Right forelimb (tissue), 1 donor: ENCODE measurements around the gene ICA1.
"Not testable (repeated sequence)": the region's sequence is repeated elsewhere in the genome, so short reads cannot be mapped to it uniquely, and the experiment has no call there.

ENCODE experiments used
- DNase-seq: peaks from one replicate; pipeline ENCODE4 v3.0.0-alpha.2; 2018

Gene ICA1

DNA sequence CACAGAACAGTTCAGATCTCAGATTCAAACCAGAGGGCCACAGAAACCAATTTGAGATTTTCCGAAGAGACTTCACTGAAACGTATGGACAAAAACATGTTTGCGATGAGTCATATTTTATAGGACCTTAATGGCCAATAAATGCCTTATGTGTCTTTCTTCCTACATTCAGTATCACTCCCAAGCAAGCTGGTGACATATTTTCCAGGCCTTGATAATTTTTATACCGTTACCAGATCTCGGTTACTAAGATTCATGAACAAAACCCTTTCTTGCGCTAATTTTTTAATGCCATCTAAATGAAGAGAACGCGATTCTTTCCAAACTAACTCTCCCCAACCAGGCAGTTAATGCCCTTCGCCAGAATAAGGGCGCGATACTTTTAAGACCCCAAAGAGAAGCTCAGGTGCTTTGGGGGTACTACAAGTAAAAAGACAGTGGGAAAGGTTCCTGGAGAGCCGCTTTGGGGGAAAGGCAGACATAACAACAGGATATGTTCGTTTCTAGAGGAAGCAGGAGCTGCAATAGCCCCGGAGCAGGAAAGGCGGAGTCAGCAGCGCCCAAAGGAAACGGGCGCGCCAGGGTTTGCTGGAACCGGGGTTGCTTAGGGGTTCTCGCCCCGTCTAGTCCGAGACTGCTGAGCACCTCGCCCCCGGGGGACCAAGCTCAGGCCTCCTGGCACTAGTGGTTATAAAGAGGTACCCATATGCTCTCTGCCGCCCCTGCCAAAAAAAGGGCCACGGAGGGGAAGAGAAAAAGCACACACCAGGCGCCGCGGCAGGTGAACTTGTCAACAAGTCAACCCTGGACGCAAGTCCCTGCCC, 884 bp downstream of the ICA1 start:
- peak; percentile 66 for DNase-seq

DNA sequence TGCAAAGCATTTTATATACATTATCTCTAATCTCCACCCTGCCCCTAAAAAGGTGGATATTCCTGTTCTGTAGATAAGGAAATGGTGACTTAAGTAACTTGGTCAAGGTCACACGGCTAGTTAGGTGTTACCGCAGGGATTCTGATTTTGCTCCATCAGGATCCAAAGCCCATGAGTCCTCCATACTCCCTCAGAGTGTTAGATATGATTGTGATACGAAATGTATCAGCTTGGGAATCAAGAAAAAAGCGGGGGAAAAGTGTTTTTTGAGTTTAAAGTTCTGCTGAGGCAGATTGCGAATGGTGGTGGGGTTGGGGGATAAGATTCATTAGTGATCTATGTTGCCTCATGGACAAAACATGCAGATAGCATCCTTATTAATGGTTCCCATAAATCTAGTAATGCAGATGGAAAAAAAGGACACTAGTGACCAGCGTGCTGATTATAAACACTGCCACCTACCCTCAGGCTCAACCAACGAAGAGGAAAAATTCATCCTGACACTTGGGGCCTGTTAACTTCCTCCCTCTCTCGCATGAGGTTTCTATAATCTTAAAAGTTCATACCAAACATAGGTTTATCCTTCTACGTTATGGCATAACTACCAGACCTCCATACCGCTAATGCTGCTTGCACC, 2.3 kb downstream of the ICA1 start:
- DNase-seq: no peak

DNA sequence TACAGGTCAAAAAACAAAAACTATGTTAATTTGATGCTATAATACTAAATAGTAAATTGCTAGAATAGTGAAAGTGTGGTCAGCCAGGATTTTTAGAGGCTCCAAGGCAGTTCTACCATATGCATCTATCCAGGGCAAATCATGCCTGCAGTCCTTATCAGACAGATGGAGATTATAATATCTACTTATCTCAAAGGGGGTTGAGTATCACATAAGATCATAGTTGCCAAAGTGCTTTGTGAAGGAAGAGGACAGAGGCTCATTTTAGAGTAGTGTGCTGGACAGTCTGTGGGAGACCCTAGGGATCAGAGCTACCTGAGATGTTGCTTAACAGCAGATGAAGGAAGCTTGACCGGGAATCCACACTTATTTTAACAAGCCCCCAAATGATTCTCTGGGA, 3.2 kb downstream of the ICA1 start:
- no peak for DNase-seq

DNA sequence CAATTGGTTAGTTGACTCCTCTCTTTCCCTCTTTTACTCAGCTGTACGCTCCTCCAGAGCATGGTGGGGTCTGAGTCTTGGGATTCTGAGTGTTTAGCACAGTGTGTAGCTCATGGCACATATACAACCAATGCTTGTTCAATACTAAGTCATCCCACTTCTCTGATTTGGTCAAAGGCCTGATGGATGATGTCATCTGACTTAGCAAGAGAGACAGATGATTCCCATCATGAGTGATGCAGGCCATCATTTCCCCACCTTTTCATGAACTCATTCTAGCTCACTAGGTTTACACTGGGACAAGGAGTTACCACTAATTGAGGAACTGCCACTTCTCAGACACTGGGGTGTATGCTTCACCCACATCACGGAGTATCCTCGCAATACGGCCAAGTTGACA, 3.8 kb downstream of the ICA1 start:
- no peak for DNase-seq

DNA sequence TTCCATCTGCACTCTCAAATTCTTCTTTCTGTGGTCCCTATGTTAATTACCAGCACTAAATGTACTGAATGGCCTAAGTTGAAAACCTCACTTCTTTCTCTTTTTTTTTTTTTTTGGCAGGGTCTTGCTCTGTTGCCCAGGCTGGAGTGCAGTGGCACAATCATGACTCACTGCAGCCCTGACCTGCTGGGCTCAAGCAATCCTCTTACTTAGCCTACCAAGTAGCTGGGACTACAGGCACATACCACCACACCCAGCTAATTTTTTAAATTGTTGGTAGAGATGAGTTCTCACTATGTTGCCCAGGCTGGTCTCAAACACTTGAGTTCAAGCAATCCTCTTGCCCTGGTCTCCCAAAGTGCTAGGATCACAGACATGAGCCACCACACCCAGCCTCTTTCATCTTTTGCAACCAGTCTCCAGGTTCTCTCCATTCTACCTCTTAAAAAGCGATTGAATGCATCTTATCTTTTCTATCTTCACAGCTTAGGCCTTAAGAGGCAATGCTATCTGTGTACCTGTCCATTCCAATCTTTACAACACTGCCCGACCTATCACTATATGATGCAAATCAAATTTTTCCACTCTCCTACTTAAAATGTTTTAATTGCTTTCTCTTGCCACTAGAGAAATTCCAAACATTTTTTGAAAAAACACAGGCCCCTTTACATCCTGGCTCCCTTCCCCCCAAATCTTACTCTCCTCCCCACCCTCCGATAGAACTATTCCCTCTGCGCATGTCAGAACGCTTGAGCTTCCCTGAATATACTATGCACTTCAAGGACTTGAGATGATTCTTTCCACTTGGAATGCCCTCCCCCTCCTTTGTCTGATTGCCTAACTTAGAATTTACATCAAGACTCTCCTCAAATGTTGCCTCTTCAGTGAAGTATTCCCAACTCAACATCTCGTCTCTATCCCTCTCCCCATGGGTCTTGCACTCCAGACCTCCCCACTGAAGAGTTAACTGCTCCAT, 6.0 kb downstream of the ICA1 start:
- no peak for DNase-seq

DNA sequence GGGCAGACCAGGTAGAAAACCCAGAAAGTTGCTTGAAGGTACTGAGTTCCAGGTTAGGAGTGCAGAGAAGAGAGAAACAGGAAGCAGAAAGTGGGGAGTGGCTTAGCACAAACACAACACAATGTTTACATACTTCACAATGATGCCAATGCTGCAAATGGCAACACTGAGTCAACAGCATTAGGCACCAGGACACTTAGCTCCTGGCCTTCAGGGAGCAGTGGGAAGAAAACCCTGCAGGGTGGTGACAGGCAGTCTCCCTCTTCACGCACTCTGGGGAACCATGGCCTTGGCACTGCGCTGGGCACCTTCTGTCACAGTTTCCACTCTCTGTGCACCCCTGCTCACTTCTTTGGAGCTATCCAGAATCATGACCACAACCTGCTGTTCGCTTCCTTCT, 7.3 kb downstream of the ICA1 start:
- no peak for DNase-seq

DNA sequence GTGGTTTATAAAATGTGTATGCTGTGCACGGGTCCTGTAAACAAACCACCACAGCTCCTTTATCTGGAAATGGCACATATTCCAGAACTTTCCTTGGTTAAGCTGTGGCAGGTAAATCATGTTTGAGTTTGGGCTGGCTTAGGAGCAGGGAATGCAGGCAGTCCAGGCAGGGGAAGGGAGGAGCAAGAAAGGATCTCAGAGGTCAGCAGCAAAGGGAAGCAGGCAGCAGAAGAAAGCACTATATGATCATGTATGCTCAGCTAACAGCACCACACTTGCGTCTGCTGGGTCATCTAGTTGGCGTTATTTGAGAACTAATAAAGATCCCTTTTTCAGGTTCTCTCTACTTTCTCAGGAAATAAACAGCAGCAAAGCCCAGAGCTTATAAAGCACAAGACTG, 7.8 kb downstream of the ICA1 start:
- DNase-seq: no peak

DNA sequence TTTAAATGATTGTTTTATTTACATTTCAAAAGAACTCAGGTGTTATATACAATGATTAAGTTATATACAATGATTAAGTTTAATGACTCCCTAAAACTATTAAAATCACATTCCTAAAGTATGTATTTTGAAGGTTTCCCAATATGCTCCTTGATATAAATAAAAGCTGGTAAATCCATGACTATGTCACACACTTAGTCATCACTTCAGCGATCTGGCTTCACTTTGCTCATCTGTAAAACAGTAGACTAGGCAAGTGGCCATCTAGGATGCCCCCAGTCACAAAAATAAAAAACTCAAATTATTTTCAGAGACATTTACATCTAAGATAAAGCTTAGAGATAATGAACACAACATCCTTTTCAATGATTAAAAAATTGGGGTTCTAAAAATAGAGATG, 10.8 kb downstream of the ICA1 start:
- no peak for DNase-seq

DNA sequence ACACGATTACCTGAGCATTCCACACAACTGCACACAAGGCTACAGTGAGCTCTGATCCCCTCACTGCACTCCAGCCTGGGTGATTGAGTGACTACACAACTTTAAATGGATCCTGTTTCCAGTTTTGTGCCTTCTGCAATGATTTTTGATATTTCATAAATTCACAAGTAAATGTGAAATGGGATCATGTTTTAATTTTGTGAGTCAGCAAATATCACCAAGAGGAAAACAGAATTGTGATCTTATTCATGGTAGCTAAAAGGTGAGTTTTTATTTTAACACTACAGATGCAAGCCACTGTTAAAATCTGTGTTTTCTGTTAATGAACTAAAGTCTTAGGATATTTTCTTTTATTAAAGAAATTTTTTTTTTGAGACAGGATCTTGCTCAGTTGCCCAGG, 11.4 kb downstream of the ICA1 start:
- DNase-seq: no peak

DNA sequence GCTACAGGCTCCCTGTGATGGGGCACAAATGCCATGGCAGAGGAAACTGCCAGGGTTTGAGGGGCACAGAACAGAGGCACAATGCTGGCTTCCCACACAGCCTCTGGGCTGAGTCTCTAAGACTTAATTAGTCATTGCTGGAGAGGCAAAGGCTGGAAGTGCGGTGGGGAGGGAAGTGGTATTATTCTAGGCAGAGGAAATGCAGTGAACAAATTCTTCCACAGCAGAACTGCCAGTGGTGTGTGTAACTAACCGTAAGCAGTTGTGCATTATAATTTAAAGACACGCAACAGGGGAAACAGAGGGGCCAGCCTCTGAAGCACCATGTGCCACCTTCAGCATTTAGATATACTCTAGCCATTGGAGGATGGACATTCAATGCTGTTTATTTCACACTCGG, 12.8 kb downstream of the ICA1 start:
- DNase-seq: no peak

DNA sequence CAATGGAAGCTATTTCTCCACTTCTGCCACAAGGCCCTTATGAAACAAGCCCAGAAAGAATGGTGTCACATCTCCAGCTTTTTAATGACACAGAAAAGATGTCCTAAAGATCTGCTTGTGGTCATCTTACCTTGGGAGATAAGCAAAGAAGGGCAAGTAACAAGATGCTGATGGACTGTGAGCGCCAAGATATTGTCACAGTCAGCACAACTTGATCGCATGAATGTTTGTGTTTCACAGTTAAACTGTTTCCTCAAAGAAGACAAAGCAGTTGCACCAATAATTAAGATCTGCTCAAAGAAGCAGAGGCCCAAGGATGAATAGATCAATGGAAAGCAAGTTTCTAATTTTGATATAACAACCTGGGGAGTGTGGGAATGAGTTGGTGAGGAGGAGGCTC, 15.9 kb downstream of the ICA1 start:
- no peak for DNase-seq

DNA sequence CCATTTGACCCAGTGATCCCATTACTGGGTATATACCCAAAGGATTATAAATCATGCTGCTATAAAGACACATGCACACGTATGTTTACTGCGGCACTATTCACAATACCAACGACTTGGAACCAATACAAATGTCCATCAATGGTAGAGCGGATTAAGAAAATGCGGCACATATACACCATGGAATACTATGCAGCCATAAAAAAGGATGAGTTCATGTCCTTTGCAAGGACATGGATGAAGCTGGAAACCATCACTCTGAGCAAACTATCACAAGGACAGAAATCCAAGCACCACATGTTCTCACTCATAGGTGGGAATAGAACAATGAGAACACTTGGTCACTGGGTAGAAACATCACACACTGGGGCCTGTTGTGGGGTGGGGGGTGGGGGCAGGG, 16.9 kb downstream of the ICA1 start:
- DNase-seq: not testable (repeated sequence)

DNA sequence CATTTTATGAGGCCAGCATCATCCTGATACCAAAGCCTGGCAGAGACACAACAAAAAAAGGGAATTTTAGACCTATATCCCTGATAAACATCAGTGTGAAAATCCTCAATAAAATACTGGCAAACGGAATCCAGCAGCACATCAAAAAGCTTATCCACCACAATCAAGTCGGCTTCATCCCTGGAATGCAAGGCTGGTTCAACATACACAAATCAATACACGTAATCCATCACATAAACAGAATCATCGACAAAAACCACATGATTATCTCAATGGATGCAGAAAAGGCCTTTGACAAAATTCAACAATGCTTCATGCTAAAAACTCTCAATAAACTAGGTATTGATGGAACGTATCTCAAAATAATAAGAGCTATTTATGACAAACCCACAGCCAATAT, 18.9 kb downstream of the ICA1 start:
- DNase-seq: not testable (repeated sequence)

DNA sequence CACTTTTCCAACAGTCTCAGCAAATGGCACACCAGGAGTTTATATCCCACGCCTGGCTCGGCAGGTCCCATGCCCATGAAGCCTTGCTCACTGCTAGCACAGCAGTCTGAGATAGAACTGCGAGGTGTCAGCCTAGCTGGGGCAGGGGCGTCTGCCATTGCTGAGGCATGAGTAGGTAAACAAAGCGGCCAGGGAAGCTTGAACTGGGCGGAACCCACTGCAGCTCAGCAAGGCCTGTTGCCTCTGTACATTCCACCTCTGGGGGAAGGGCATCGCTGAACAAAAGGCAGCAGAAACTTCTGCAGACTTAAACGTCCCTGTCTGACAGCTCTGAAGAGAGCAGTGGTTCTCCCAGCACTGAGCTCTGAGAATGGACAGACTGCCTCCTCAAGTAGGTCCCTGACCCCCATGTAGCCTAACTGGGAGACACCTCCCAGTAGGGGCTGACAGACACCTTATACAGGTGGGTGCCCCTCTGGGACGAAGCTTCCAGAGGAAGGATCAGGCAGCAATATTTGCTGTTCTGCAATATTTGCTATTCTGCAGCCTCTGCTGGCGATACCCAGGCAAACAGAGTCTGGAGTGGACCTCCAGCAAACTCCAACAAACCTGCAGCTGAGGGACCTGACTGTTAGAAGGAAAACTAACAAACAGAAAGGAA, 22.1 kb downstream of the ICA1 start:
- not testable (repeated sequence) for DNase-seq

DNA sequence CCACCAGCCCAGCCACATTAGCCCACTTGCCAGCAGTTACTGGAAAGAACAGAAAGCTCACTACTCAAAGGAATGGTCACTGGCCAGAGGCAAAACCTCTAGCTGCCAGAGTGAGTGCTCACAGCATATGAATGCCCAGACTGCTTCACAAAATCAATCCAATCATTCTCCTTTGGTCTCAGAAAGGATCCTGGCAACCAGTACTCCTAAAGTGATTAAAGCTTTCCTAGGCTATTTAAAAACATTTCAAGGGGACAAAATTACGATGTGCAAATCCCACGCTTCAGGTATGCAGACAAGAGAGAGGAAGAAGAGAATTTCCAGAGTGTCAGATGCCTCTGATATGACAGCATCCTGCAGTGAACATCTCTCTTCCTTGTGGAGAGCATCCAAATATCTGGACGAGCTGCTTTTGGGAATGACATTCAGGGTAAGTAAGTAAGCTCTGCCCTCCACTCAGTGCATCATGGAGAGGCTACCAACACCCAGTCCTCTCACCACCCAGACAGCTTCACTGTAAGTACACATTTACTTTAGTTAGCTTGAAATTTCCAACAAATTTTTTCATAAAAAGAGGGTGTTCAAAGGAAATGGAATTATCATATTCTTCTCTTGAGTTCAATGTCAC, 25.1 kb downstream of the ICA1 start:
- DNase-seq: no peak

DNA sequence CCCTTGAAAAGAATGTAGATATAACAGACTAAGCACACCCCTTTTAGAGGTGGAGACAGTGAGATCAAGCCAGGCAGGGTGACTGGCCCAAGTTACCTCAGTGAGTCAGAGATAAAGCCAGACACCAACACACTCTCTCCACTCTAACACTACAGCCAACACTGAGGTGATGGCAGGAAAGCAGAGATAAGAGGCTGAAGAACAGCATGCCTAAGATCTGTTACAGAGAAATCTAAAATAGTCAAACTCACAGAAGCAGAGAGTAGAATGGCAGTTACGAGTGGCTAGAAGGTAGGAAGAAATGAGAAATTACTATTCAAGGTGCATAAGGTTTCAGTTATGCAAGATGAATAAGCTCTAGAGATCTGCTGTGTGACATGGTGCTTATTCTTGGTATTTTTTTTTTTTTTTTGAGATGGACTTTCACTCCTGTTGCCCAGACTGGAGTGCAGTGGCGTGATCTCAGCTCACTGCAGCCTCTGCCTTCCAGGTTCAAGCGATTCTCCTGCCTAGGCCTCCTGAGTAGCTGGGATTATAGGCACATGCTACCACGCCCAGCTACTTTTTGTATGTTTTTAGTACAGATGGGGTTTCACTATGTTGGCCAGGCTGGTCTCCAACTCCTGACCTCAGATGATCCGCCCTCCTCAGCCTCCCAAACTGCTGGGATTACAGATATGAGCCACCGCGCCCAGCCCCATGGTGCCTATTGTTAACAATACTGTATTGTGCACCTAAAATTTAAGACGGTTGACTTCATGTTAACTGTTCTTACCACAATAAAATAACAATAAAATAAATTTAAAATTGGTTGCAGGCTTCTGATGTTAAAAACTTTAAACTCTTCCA, 28.7 kb downstream of the ICA1 start:
- DNase-seq: no peak

DNA sequence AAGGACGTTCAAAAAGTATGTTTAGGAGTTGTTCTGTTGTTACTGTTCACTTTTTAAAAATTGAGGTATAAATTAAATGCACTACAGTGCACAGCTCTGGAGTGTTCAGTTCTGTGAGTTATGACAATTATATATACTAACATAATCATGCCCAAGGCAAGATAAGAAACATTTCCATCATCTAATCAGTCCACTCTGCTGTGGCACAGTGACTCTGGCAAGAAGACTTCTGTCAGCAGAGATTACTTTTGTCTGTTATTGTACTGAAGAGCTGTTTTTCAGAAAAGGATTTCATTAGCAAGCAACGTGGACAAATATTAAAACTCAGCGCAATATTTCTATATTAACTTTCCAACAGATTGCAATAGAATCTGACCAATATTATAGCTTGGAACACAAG, 32.0 kb downstream of the ICA1 start:
- no peak for DNase-seq

DNA sequence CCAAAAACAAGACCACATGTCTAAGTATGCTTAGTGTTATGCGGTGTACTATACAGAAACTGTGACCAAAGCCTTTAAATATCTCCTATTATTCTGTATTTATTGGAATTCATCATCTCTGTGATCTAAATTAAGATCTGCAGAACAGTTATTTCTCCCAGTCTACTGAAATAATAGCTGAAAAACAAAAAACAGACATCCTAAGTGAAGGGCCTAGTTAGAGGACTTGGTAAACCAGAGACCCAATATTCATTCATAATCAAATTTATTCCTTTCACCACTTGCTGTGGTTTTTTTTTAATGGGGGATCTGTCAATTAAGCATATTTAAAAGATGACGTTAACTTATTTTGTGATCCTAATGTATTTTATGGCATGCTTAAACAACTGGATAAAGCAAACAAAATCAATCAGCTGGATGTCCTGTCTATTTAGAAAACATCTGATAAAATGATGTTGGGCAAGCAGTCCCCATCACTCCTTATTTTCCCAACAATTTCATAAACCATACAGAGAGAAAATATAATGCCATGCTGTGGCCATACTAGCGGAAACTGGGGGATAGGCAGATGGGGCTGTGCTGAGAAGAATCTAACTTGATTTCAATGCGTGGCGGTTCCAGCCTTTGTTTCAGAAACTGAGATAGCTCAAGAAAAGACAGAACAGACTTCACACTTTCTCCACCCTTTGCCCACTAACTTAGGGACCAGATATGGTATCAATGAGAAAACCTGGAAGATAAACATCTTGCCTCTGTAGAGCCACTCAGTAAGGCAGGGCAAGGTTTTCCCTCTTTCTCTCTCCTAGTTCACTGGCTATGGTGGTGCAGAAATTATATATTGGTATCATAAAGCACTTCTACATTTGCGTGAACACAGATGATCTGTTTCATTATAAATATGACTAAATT, 32.9 kb downstream of the ICA1 start:
- no peak for DNase-seq

DNA sequence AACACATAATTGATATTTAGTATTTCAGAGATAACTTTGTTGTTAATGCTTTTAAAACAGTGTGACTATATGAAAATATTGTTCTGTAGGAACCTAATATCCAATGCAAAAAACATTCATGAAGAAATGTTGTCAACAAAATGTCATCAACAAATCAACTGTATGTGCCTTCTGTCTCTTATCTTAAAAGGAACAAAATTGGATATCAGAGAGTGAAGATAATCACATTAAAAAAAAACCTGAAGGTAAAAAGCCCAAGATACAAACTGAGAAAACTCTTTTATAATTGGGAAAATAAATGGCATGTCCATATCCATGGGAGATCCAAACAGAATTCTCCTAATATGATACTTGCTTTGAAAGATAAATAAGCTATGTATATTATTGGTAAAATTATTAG, 33.9 kb downstream of the ICA1 start:
- no peak for DNase-seq

DNA sequence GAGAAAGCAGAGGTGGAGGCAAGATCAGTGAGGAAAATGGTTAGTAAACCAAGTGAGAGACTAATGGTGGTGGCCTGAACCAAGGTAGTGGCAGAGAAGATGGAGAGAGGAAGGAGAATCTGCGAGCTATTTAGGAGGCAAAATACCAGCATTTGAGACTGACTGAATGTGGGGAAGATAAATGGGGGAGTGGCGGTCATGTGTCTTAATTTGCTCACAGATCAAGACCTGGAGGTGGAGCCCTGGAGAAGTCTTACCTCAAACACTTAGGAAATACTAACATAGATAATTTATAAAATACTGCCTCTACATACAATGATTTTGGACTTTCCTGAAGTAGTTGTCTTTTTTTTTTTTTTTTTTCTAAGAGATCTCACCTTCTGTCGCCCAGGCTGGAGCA, 34.7 kb downstream of the ICA1 start:
- no peak for DNase-seq
